ENCODE measurements around the gene AGBL4. TPM values are rescaled to one million over a fixed set of nuclear protein-coding genes. Genes with fewer than 3 reads are reported as not detected.
"Not testable (repeated sequence)": the region's sequence is repeated elsewhere in the genome, so short reads cannot be mapped to it uniquely, and the experiment has no call there.

The AGBL4 gene
- total and polyA plus RNA-seq, 2 experiments from 2014 or later: not detected

DNA sequence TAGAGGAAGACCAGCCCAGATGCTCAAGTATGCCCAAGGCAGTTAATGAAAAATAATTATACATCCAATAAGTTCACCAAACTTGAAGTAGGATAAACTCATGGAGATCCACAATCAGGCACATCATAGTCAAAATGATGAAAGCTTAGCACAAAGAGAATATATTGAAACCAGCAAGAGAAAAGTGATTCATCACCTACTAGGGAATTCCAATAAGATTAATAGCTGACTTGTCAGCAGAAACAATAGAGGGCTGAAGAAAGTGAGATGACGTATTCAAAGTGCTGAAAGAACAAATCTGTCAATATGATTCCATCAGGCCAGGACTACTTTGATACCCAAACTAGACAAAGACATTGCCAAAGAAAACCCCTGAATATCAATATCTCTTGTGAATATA, 995.4 kb downstream of the AGBL4 start:
- WGBS, 2 experiments (ENCODE audit: low coverage in 1 of 2, low lambda C conversion rate in 2 of 2, missing lambda C conversion rate in 2 of 2): 32 to 45% methylated on average over 1 of the region's 1 CpG

DNA sequence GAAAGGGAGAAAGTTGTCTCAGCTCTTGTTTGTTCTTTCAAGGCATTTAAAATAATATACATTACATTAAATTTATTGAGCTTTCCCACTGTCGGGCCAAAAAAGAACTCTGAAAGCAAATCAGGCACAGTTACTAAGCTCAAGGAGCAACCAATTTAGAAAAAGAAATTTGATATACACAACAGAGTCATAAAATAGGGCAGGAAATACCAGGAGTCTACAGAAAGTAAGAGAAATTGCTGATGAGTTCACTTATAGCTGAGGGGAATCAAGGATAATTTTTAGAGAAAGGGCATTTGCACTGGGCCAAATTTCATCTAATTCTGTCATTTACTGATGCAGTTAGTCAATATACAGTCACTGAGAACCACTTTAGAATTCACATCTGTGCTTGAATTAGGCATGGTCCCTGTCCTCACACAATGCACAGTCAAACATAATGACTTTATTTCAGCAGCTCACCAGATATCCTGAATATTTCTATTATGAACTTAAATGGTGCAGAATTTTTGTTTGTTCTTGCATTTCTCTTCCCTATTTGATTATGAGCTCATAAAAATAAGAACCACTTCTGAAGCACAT, 997.4 kb downstream of the AGBL4 start:
- Histone ChIP-seq H2AFZ (no peak overlapping the region), H3K27me3 (replicated peaks; ENCODE audit: insufficient read depth) (no peaks in the 10 kb centered on the region), H3K9me3 (ENCODE audit: low read depth) (no peaks in the 10 kb centered on the region), H3K4me2 (ENCODE audit: unreplicated experiment) (no peak overlapping the region), H3K79me2 (ENCODE audit: insufficient read depth) (no peaks in the 10 kb centered on the region), H3K27ac (no peak overlapping the region), H3F3A (ENCODE audit: insufficient read depth) (no peaks in the 10 kb centered on the region), H3K36me3 (ENCODE audit: low read depth) (no peaks in the 10 kb centered on the region), H4K20me1 (ENCODE audit: insufficient read depth) (no peaks in the 10 kb centered on the region), H3K9ac (no peak overlapping the region), H3K9me2 (ENCODE audit: insufficient read depth) (no peaks in the 10 kb centered on the region), H3K4me3 (no peak overlapping the region), H3K4me1 (ENCODE audit: insufficient read depth) (no peaks in the 10 kb centered on the region)
- WGBS, 2 experiments (ENCODE audit: low coverage in 1 of 2, low lambda C conversion rate in 2 of 2, missing lambda C conversion rate in 2 of 2): 0% methylated on average over 1 of the region's 1 CpG
- TF ChIP-seq EZH2phosphoT487 (IDR thresholded peaks at IDR 0.05; ENCODE audit: insufficient read depth, low read depth) (no peak), EZH2 (IDR thresholded peaks at IDR 0.05; ENCODE audit: insufficient read depth, poor library complexity, severe bottlenecking) (no peak)
- in situ Hi-C loops (cut with MboI): no loop called here
- DNase-seq: no peak

More for the DNA sequence above, 995.4 kb downstream of the AGBL4 start:
- H3K79me2 ChIP-seq (ENCODE audit: insufficient read depth): no peaks in the 10 kb centered on the region
- H3K9me2 ChIP-seq (ENCODE audit: insufficient read depth): no peaks in the 10 kb centered on the region
- H3F3A ChIP-seq (ENCODE audit: insufficient read depth): no peaks in the 10 kb centered on the region
- no peak overlapping the region for H2AFZ ChIP-seq
- TF ChIP-seq EZH2 (IDR thresholded peaks at IDR 0.05; ENCODE audit: insufficient read depth, poor library complexity, severe bottlenecking) (no peak), EZH2phosphoT487 (IDR thresholded peaks at IDR 0.05; ENCODE audit: insufficient read depth, low read depth) (no peak)
- H3K9ac ChIP-seq: no peak overlapping the region
- in situ Hi-C loops (cut with MboI): no loop called here
- H3K4me3 ChIP-seq: no peak overlapping the region
- no peaks in the 10 kb centered on the region for H3K27me3 ChIP-seq (replicated peaks; ENCODE audit: insufficient read depth)
- no peaks in the 10 kb centered on the region for H3K4me1 ChIP-seq (ENCODE audit: insufficient read depth)
- no peaks in the 10 kb centered on the region for H3K9me3 ChIP-seq (ENCODE audit: low read depth)
- no peaks in the 10 kb centered on the region for H3K36me3 ChIP-seq (ENCODE audit: low read depth)
- H3K4me2 ChIP-seq (ENCODE audit: unreplicated experiment): no peak overlapping the region
- DNase-seq: no peak
- H3K27ac ChIP-seq: no peak overlapping the region
- H4K20me1 ChIP-seq (ENCODE audit: insufficient read depth): no peaks in the 10 kb centered on the region

DNA sequence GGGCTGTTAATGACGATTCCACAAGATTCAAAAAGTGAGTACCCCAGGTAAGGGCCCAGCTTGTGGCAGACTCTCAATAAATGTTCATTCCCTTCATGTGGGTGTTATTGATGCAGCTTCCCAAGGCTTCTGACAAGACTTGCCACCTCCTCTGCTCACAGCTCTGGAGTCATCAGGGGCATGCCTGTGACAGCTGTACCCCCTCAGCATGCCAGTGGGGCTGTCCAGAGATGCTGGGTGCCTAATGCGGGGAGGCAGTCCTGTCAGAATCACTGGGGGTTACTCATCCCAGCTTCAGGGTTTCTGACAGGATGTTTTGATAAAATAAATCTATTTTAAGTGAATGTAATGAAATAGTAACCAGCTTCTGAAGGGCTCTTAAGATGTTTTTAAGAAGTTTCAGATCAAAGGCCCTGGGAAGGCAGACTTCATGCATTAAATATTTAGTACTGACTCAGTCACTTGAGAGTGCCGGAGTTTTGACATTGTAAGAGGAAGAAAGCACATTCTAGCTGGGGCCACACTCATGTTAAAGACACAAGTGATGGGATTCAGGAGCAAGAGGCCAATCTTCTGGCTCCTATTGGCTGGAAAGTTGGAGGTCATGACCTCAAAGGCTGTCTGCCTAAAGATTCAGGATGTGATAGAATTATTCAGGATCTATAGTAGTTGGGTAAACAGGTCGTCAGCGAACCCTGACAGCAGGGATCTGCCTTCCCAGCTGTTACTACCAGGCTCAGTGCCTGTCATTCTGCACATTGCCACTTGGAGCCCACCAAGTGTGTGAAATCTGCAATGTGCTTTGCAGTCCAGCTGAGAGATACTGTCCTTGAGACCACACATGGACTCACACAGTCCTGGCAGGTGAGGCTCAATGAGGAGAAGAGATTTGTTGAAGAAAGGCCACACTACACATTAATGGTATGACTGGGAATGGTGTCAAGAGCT, 1007.5 kb downstream of the AGBL4 start:
- no peaks in the 10 kb centered on the region for H3K27me3 ChIP-seq (replicated peaks; ENCODE audit: insufficient read depth)
- H3K4me2 ChIP-seq (ENCODE audit: unreplicated experiment): no peak overlapping the region
- H2AFZ ChIP-seq: no peak overlapping the region
- H3F3A ChIP-seq (ENCODE audit: insufficient read depth): no peaks in the 10 kb centered on the region
- in situ Hi-C loops (cut with MboI): no loop called here
- DNase-seq: no peak
- no peaks in the 10 kb centered on the region for H3K4me1 ChIP-seq (ENCODE audit: insufficient read depth)
- H3K79me2 ChIP-seq (ENCODE audit: insufficient read depth): no peaks in the 10 kb centered on the region
- no peak overlapping the region for H3K4me3 ChIP-seq
- no peaks in the 10 kb centered on the region for H3K9me3 ChIP-seq (ENCODE audit: low read depth)
- H3K27ac ChIP-seq: no peak overlapping the region
- H3K36me3 ChIP-seq (ENCODE audit: low read depth): no peaks in the 10 kb centered on the region
- peaks cover 3% of the 10 kb centered on the region; the same call in 1 of the 2 replicates for H4K20me1 ChIP-seq (ENCODE audit: insufficient read depth)
- TF ChIP-seq EZH2phosphoT487 (IDR thresholded peaks at IDR 0.05; ENCODE audit: insufficient read depth, low read depth) (no peak), EZH2 (IDR thresholded peaks at IDR 0.05; ENCODE audit: insufficient read depth, poor library complexity, severe bottlenecking) (no peak)
- no peak overlapping the region for H3K9ac ChIP-seq
- WGBS, 2 experiments (ENCODE audit: low coverage in 1 of 2, low lambda C conversion rate in 2 of 2, missing lambda C conversion rate in 2 of 2): 4 to 12% methylated on average over 5 of the region's 5 CpGs
- no peaks in the 10 kb centered on the region for H3K9me2 ChIP-seq (ENCODE audit: insufficient read depth)

DNA sequence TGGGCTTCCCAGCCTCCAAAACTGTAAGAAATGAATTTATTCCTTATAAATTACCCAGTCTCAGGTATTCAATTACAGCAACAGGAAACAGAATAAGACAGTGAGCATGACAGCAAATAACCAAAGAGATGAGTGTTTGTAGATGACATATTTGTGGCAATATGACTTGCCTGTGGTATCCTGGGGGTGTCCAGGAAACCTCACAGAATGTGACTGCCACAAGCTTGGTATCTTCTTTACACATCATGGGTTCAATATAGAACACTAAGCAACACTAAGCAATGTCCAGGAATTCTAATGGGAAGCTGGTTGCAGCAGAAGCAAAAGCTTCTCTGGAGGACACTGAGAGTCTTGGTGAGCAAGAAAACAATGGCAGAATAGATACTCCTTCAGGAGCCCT, 1010.7 kb downstream of the AGBL4 start:
- in situ Hi-C loops (cut with MboI): no loop called here
- H3F3A ChIP-seq (ENCODE audit: insufficient read depth): no peaks in the 10 kb centered on the region

DNA sequence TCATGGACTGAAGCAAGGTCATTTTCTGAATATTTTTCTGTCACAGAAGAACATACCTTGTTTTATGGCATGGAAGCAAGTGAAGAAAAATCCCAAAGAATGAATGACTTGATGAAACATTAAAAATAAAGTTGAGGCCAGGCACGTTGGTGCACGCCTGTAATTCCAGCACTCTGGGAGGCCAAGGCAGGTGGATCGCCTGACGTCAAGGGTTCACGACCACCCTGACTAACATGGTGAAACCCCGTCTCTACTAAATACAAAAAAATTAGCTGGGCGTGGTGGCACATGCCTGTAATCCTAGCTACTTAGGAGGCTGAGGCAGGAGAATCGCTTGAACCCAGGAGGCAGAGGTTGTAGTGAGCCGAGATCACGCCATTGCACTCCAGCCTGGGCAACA, 1020.8 kb downstream of the AGBL4 start:
- H3K27ac ChIP-seq; DNase-seq; H3K4me1 ChIP-seq (ENCODE audit: insufficient read depth); H4K20me1 ChIP-seq (ENCODE audit: insufficient read depth); H3K9ac ChIP-seq; H3K4me2 ChIP-seq (ENCODE audit: unreplicated experiment); H2AFZ ChIP-seq; H3K4me3 ChIP-seq; in situ Hi-C loops (cut with MboI); H3K79me2 ChIP-seq (ENCODE audit: insufficient read depth); H3K27me3 ChIP-seq (replicated peaks; ENCODE audit: insufficient read depth); H3F3A ChIP-seq (ENCODE audit: insufficient read depth); H3K36me3 ChIP-seq (ENCODE audit: low read depth); H3K9me2 ChIP-seq (ENCODE audit: insufficient read depth); H3K9me3 ChIP-seq (ENCODE audit: low read depth): not testable (repeated sequence)
- WGBS, 2 experiments (ENCODE audit: low coverage in 1 of 2, low lambda C conversion rate in 2 of 2, missing lambda C conversion rate in 2 of 2): 46 to 48% methylated on average over 10 of the region's 10 CpGs

More for the DNA sequence above, 1010.7 kb downstream of the AGBL4 start:
- no peaks in the 10 kb centered on the region for H3K9me3 ChIP-seq (ENCODE audit: low read depth)
- H3K27me3 ChIP-seq (replicated peaks; ENCODE audit: insufficient read depth): no peaks in the 10 kb centered on the region
- no peaks in the 10 kb centered on the region for H4K20me1 ChIP-seq (ENCODE audit: insufficient read depth)
- H3K4me3 ChIP-seq: no peak overlapping the region
- H3K4me1 ChIP-seq (ENCODE audit: insufficient read depth): no peaks in the 10 kb centered on the region
- no peak overlapping the region for H3K9ac ChIP-seq
- no peak overlapping the region for H3K27ac ChIP-seq
- no peaks in the 10 kb centered on the region for H3K79me2 ChIP-seq (ENCODE audit: insufficient read depth)
- no peak overlapping the region for H3K4me2 ChIP-seq (ENCODE audit: unreplicated experiment)
- no peaks in the 10 kb centered on the region for H3K9me2 ChIP-seq (ENCODE audit: insufficient read depth)
- no peaks in the 10 kb centered on the region for H3K36me3 ChIP-seq (ENCODE audit: low read depth)
- no peak overlapping the region for H2AFZ ChIP-seq
- TF ChIP-seq EZH2 (IDR thresholded peaks at IDR 0.05; ENCODE audit: insufficient read depth, poor library complexity, severe bottlenecking): no peak
- TF ChIP-seq EZH2phosphoT487 (IDR thresholded peaks at IDR 0.05; ENCODE audit: insufficient read depth, low read depth): no peak
- DNase-seq: no peak

All from GM23248 (cell line).